SU-DHL-6 (cell line): Measurements from ENCODE around the gene GAREM2.

Source experiments
- H2AFZ ChIP-seq: fragments of 200-600 bp; sonication (generic); 2 replicates; pipeline ENCODE4 v1.6.1; 2014; ENCODE audit warnings: low read depth, mild to moderate bottlenecking, moderate library complexity, mixed read lengths, antibody characterized with exemption, low read length; ENCODE audit not compliant: severe bottlenecking
- H3F3A ChIP-seq: fragments of 200-600 bp; shearing (Covaris generic); 2 replicates; pipeline ENCODE4 v1.6.0; 2016; ENCODE audit warnings: antibody characterized with exemption, mild to moderate bottlenecking; ENCODE audit not compliant: insufficient read depth
- H3K27ac ChIP-seq: fragments of 200-600 bp; sonication (generic); 2 replicates; pipeline ENCODE4 v1.5.1; 2016; ENCODE audit warnings: low read depth, mild to moderate bottlenecking, low read length, moderate library complexity, mixed read lengths
- H3K27me3 ChIP-seq: fragments of 200-600 bp; sonication (generic), shearing (Covaris generic); 2 replicates; pipeline ENCODE4 v1.6.0; 2014; ENCODE audit warnings: mild to moderate bottlenecking, low read length
- H3K36me3 ChIP-seq: fragments of 200-600 bp; sonication (generic); 2 replicates; pipeline ENCODE4 v1.6.1; 2014; ENCODE audit warnings: mild to moderate bottlenecking, low read length, mixed read lengths
- H3K4me2 ChIP-seq: fragments of 300-600, 200-600 bp; shearing (Covaris generic), sonication (generic); 2 replicates; pipeline ENCODE4 v1.6.0; 2014; ENCODE audit warnings: low read length, low read depth, mild to moderate bottlenecking; ENCODE audit not compliant: poor library complexity, severe bottlenecking
- H3K4me3 ChIP-seq: fragments of 200-600 bp; sonication (generic); 2 replicates; pipeline ENCODE4 v1.5.1; 2014; ENCODE audit warnings: antibody characterized with exemption, low read length, mild to moderate bottlenecking, mixed read lengths; ENCODE audit not compliant: insufficient read depth, poor library complexity, severe bottlenecking
- H3K79me2 ChIP-seq: fragments of 200-600 bp; sonication (generic); 2 replicates; pipeline ENCODE4 v1.6.1; 2014; ENCODE audit warnings: mild to moderate bottlenecking, low read length, moderate library complexity; ENCODE audit not compliant: insufficient read depth
- H3K9ac ChIP-seq: fragments of 200-600 bp; sonication (generic); 2 replicates; pipeline ENCODE4 v1.7.0; 2014; ENCODE audit warnings: mild to moderate bottlenecking, low read length
- H3K9me2 ChIP-seq: fragments of 200-600 bp; sonication (generic); replicated peaks from 2 replicates; pipeline ENCODE4 v1.6.1; 2014; ENCODE audit warnings: low read length; ENCODE audit not compliant: insufficient read depth
- H3K9me3 ChIP-seq: fragments of 200-600 bp; sonication (generic); 2 replicates; pipeline ENCODE4 v1.6.1; 2014; ENCODE audit warnings: low read length, mixed read lengths; ENCODE audit not compliant: insufficient read depth
- H4K20me1 ChIP-seq: fragments of 200-600 bp; sonication (generic); 2 replicates; pipeline ENCODE4 v1.6.1; 2014; ENCODE audit warnings: low read depth, mild to moderate bottlenecking, antibody characterized with exemption, low read length, moderate library complexity, mixed read lengths
- CTCF ChIP-seq: fragments of 200-600 bp; sonication (generic); IDR thresholded peaks from one replicate; pipeline ENCODE4 v1.5.1; 2017; ENCODE audit warnings: antibody characterized with exemption, mild to moderate bottlenecking, low read length, moderate library complexity; ENCODE audit not compliant: insufficient read depth, poor library complexity, severe bottlenecking
- EZH2phosphoT487 ChIP-seq: fragments of 200-600 bp; sonication (generic), shearing (Covaris generic); conservative IDR thresholded peaks from 2 replicates; pipeline ENCODE4 v1.6.1; 2018; ENCODE audit warnings: mild to moderate bottlenecking, antibody characterized with exemption, low read length, moderate library complexity, mixed read lengths

GAREM2 gene

GRCh38 chr2:26212011-26212410, 39.1 kb downstream of the GAREM2 start:
- no peaks in the 10 kb centered on the region for H3K27me3 ChIP-seq
- H3K4me3 ChIP-seq: no peak overlapping the region
- TF ChIP-seq EZH2phosphoT487: no peak
- TF ChIP-seq CTCF: no peak
- peaks cover 13% of the 10 kb centered on the region for H3K36me3 ChIP-seq
- H3K9ac ChIP-seq: no peak overlapping the region
- H3K27ac ChIP-seq: no peak overlapping the region
- no peaks in the 10 kb centered on the region for H3F3A ChIP-seq
- H3K9me3 ChIP-seq: no peaks in the 10 kb centered on the region
- no peaks in the 10 kb centered on the region for H3K9me2 ChIP-seq
- H4K20me1 ChIP-seq: no peaks in the 10 kb centered on the region
- H3K4me2 ChIP-seq: no peak overlapping the region
- no peak overlapping the region for H2AFZ ChIP-seq
- no peaks in the 10 kb centered on the region for H3K79me2 ChIP-seq

- H3K4me2 ChIP-seq: no peak overlapping the region
- TF ChIP-seq CTCF: no peak
- TF ChIP-seq EZH2phosphoT487: no peak
- no peak overlapping the region for H3K27ac ChIP-seq
- H3K4me3 ChIP-seq: no peak overlapping the region
- no peaks in the 10 kb centered on the region for H3K27me3 ChIP-seq
- H3K36me3 ChIP-seq: peaks cover 17% of the 10 kb centered on the region; the same call in 1 of the 2 replicates
- no peaks in the 10 kb centered on the region for H4K20me1 ChIP-seq
- H3F3A ChIP-seq: no peaks in the 10 kb centered on the region
- H3K9ac ChIP-seq: no peak overlapping the region
- no peaks in the 10 kb centered on the region for H3K79me2 ChIP-seq
- H3K9me3 ChIP-seq: peaks cover 3% of the 10 kb centered on the region; the same call in 1 of the 2 replicates
- no peaks in the 10 kb centered on the region for H3K9me2 ChIP-seq
- H2AFZ ChIP-seq: no peak overlapping the region
These were observed 41.9 kb downstream of the GAREM2 start for GRCh38 chr2:26214759-26215158.

- TF ChIP-seq CTCF (no peak), EZH2phosphoT487 (no peak)
- H3K36me3 ChIP-seq: peaks cover 17% of the 10 kb centered on the region
- H3K27me3 ChIP-seq: no peaks in the 10 kb centered on the region
- H3K79me2 ChIP-seq: no peaks in the 10 kb centered on the region
- no peak overlapping the region for H3K9ac ChIP-seq
- no peaks in the 10 kb centered on the region for H4K20me1 ChIP-seq
- no peak overlapping the region for H3K4me2 ChIP-seq
- H2AFZ ChIP-seq: no peak overlapping the region
- H3K9me2 ChIP-seq: no peaks in the 10 kb centered on the region
- H3K9me3 ChIP-seq: peaks cover 3% of the 10 kb centered on the region; the same call in 1 of the 2 replicates
- no peaks in the 10 kb centered on the region for H3F3A ChIP-seq
- H3K4me3 ChIP-seq: no peak overlapping the region
- H3K27ac ChIP-seq: no peak overlapping the region
These were observed 42.9 kb downstream of the GAREM2 start for GRCh38 chr2:26215833-26216232.

DNA sequence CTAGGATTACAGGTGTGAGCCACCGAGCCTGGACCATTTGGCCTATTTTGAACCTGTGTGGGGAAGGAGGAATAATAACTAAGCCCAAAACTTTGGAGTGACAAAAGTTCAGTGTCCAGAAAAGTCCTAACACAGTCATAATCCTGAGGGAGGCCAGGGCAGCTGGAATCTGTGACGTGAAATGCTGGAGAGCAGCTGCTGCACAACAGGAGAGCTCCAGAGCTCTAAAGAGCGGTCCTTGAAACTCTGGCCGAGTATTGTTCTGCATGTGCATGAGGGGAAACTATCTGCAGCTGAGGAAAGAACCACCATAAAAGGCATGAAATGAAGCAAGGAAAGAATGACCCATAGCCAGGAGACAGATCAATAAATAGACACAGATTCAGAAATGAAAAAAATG, 43.7 kb downstream of the GAREM2 start:
- no peak overlapping the region for H3K27ac ChIP-seq
- no peak overlapping the region for H3K9ac ChIP-seq
- no peak overlapping the region for H3K4me2 ChIP-seq
- H3K9me2 ChIP-seq: no peaks in the 10 kb centered on the region
- H3K36me3 ChIP-seq: peaks cover 12% of the 10 kb centered on the region
- H3K4me3 ChIP-seq: no peak overlapping the region
- no peaks in the 10 kb centered on the region for H3K27me3 ChIP-seq
- H3K9me3 ChIP-seq: peaks cover 3% of the 10 kb centered on the region; the same call in 1 of the 2 replicates
- no peaks in the 10 kb centered on the region for H3F3A ChIP-seq
- no peaks in the 10 kb centered on the region for H4K20me1 ChIP-seq
- no peak for TF ChIP-seq CTCF
- no peak for TF ChIP-seq EZH2phosphoT487
- H3K79me2 ChIP-seq: no peaks in the 10 kb centered on the region
- H2AFZ ChIP-seq: no peak overlapping the region
